DND-41 (cell line): ENCODE data around the gene SYNGR3.
A peak's percentile ranks its signal among the peaks of the same experiment; 100 is the strongest.
"Not testable (repeated sequence)": the region's sequence is repeated elsewhere in the genome, so short reads cannot be mapped to it uniquely, and the experiment has no call there.

Experiments used
- ATAC-seq: fragments of 200-7000 bp; cut with Tn5 transposase; 3 replicates; pipeline ENCODE4 v1.9.1; 2021; ENCODE audit warnings: low read depth; ENCODE audit not compliant: insufficient read depth
- DNase-seq: peaks from one replicate; pipeline ENCODE4 v3.0.0-alpha.2; 2020
- H2AFZ ChIP-seq: 2 replicates; pipeline ENCODE4 v1.6.0; 2012; ENCODE audit warnings: low read depth, low read length
- H3K27ac ChIP-seq: 2 replicates; pipeline ENCODE4 v1.5.1; 2012; ENCODE audit warnings: low read length, inconsistent platforms
- H3K27me3 ChIP-seq: fragments of 200-600 bp; sonication (generic); 2 replicates; pipeline ENCODE4 v1.6.0; 2012; ENCODE audit warnings: low read length, mild to moderate bottlenecking, inconsistent platforms; ENCODE audit not compliant: insufficient read depth, poor library complexity
- H3K36me3 ChIP-seq: 2 replicates; pipeline ENCODE4 v1.5.1; 2012; ENCODE audit warnings: low read length, inconsistent platforms; ENCODE audit not compliant: insufficient read depth
- H3K4me1 ChIP-seq: 2 replicates; pipeline ENCODE4 v1.5.1; 2012; ENCODE audit warnings: mild to moderate bottlenecking, low read length; ENCODE audit not compliant: insufficient read depth
- H3K4me2 ChIP-seq: 2 replicates; pipeline ENCODE4 v1.6.0; 2012; ENCODE audit warnings: mild to moderate bottlenecking, moderate library complexity, low read length, inconsistent platforms; ENCODE audit not compliant: insufficient read depth
- H3K4me3 ChIP-seq, 2 experiments: fragments of 200-600 bp in 1 of 2; shearing (Covaris generic) in 1 of 2; 2 replicates each; pipeline ENCODE4 v1.5.1; 2012 to 2016; ENCODE audit warnings: inconsistent platforms in 2 of 2, low read length in 2 of 2, mild to moderate bottlenecking in 2 of 2, low read depth in 1 of 2, moderate library complexity in 1 of 2
- H3K79me2 ChIP-seq: 2 replicates; pipeline ENCODE4 v1.6.0; 2012; ENCODE audit warnings: low read length, inconsistent platforms; ENCODE audit not compliant: insufficient read depth
- H3K9ac ChIP-seq: 2 replicates; pipeline ENCODE4 v1.6.0; 2012; ENCODE audit warnings: low read depth, mild to moderate bottlenecking, inconsistent platforms, low read length, moderate library complexity
- H3K9me3 ChIP-seq: 2 replicates; pipeline ENCODE4 v1.5.1; 2012; ENCODE audit warnings: low read length, moderate library complexity, mild to moderate bottlenecking, inconsistent platforms; ENCODE audit not compliant: insufficient read depth, severe bottlenecking
- H4K20me1 ChIP-seq: 2 replicates; pipeline ENCODE4 v1.6.0; 2012; ENCODE audit warnings: low read length; ENCODE audit not compliant: insufficient read depth
- EZH2 ChIP-seq: IDR thresholded peaks from 3 replicates; pipeline ENCODE4 v1.6.1; 2012; ENCODE audit warnings: borderline replicate concordance, low read depth, mild to moderate bottlenecking, moderate library complexity, low read length, inconsistent platforms; ENCODE audit not compliant: severe bottlenecking
- TF ChIP-seq, protein P1 (sequence below): IDR thresholded peaks from 2 replicates; pipeline ENCODE4 v1.5.1; 2012; ENCODE audit warnings: borderline replicate concordance, low read length, moderate library complexity, mild to moderate bottlenecking; ENCODE audit not compliant: poor library complexity, severe bottlenecking; ENCODE audit errors: extremely low read depth

SYNGR3 gene

GRCh38 chr16:2008631-2009163, 18.9 kb downstream of the SYNGR3 start:
- Histone ChIP-seq H4K20me1 (peaks cover 57% of the 10 kb centered on the region), H3K79me2 (peaks cover 70% of the 10 kb centered on the region), H3K36me3 (peaks cover 42% of the 10 kb centered on the region), H3K4me3 (peak overlapping the region; percentile 70 to 97), H2AFZ (0 out of 2 replicates have a peak overlapping the region, but pooled peaks have one; percentile 73), H3K27ac (peak overlapping the region; percentile 80), H3K9ac (peak overlapping the region; percentile 95), H3K4me2 (peak overlapping the region; percentile 89), H3K27me3 (no peaks in the 10 kb centered on the region), H3K9me3 (no peaks in the 10 kb centered on the region), H3K4me1 (peaks cover 45% of the 10 kb centered on the region)
- DNase-seq: peak; percentile 63
- peak; percentile 18; the same call in 1 of the 3 replicates for ATAC-seq
- no peak for TF ChIP-seq EZH2
- TF ChIP-seq, protein P1, sequence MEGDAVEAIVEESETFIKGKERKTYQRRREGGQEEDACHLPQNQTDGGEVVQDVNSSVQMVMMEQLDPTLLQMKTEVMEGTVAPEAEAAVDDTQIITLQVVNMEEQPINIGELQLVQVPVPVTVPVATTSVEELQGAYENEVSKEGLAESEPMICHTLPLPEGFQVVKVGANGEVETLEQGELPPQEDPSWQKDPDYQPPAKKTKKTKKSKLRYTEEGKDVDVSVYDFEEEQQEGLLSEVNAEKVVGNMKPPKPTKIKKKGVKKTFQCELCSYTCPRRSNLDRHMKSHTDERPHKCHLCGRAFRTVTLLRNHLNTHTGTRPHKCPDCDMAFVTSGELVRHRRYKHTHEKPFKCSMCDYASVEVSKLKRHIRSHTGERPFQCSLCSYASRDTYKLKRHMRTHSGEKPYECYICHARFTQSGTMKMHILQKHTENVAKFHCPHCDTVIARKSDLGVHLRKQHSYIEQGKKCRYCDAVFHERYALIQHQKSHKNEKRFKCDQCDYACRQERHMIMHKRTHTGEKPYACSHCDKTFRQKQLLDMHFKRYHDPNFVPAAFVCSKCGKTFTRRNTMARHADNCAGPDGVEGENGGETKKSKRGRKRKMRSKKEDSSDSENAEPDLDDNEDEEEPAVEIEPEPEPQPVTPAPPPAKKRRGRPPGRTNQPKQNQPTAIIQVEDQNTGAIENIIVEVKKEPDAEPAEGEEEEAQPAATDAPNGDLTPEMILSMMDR: no peak

DNA sequence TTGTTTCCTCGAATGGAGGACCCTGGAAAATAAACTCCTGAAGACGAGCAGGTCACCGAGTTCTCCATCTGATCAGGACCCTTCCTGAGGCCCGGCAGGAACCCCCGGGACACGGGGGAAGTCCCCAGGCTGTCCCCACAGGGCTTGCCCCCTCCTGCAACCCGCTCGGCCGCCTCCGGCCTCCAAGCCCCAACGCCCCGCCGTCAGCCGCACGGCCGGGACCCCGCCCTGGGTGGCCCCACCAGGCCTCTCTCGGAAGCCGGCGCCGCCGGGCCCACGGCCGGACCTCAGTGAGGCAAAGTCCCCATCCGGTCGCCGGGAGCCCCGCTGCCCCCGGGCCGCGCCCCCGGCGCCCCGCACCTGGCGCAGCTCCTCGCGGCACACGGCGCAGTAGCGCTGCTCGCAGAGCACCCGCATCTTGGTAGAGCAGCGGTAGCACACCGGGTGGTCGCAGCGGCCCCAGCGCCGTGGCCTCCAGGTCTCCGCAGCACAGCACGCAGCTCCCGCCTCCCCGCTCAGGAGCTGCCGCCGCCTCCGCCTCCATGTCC, 19.5 kb downstream of the SYNGR3 start:
- no peak for TF ChIP-seq EZH2
- TF ChIP-seq, protein P1: no peak
- peaks cover 51% of the 10 kb centered on the region for H4K20me1 ChIP-seq
- H3K27me3 ChIP-seq: no peaks in the 10 kb centered on the region
- peak; percentile 34 for DNase-seq
- peaks cover 37% of the 10 kb centered on the region for H3K36me3 ChIP-seq
- H3K9ac ChIP-seq: peak overlapping the region; percentile 95
- peaks cover 65% of the 10 kb centered on the region for H3K79me2 ChIP-seq
- peak overlapping the region; percentile 89 for H3K4me2 ChIP-seq
- H3K27ac ChIP-seq: peak overlapping the region; percentile 80
- ATAC-seq: peak; percentile 37
- H3K4me3 ChIP-seq: peak overlapping the region; percentile 70 to 97
- H3K9me3 ChIP-seq: no peaks in the 10 kb centered on the region
- H3K4me1 ChIP-seq: peaks cover 45% of the 10 kb centered on the region
- peak overlapping the region; percentile 73 for H2AFZ ChIP-seq

GRCh38 chr16:2009791-2010510, 20.2 kb downstream of the SYNGR3 start, which contains the start of gene ZNF598:
TSS of gene ZNF598 (minus strand) at chr16:2009821.
- Histone ChIP-seq H3K9me3 (no peaks in the 10 kb centered on the region), H3K4me1 (peaks cover 45% of the 10 kb centered on the region), H3K36me3 (peaks cover 30% of the 10 kb centered on the region), H4K20me1 (peaks cover 44% of the 10 kb centered on the region), H3K27me3 (no peaks in the 10 kb centered on the region), H3K4me3 (peak within 1 kb of the TSS; percentile 70 to 97), H3K9ac (peak within 1 kb of the TSS; percentile 95), H2AFZ (peak within 1 kb of the TSS; percentile 76), H3K79me2 (peaks cover 58% of the 10 kb centered on the region), H3K27ac (peak within 1 kb of the TSS; percentile 80), H3K4me2 (peak within 1 kb of the TSS; percentile 90)
- ATAC-seq: peak; percentile 86
- peak; percentile 79 for DNase-seq
- TF ChIP-seq, protein P1: no peak
- no peak for TF ChIP-seq EZH2

DNA sequence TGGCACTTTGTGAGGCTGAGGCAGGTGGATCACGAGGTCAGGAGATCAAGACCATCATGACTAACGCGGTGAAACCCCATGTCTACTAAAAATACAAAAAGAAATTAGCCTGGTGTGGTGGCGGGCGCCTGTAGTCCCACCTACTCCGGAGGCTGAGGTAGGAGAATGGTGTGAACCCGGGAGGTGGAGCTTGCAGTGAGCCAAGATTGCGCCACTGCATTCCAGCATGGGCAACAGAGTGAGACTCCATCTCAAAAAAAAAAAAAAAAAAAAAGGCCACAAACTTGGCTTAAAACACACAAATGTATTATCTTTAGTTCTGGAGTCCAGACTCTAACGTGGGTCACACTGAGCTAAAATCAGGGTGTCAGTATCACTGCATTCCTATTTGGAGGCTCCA, 22.0 kb downstream of the SYNGR3 start:
- H3K4me3 ChIP-seq, H3K4me2 ChIP-seq, H3K9me3 ChIP-seq, H3K27me3 ChIP-seq, H3K27ac ChIP-seq, ATAC-seq, H3K9ac ChIP-seq, DNase-seq, H2AFZ ChIP-seq: not testable (repeated sequence)
- Histone ChIP-seq H3K36me3 (peaks cover 15% of the 10 kb centered on the region), H4K20me1 (peaks cover 26% of the 10 kb centered on the region), H3K4me1 (peaks cover 32% of the 10 kb centered on the region), H3K79me2 (peaks cover 40% of the 10 kb centered on the region)
